Endodermal cell (in vitro differentiated cells): ENCODE results near the gene STX1B. TPM values are rescaled to one million over a fixed set of nuclear protein-coding genes. Genes with fewer than 3 reads are reported as not detected.

ENCODE experiments used
- DNase-seq: peaks from one replicate; pipeline ENCODE4 v3.0.0-alpha.2; 2017
- H3K27ac ChIP-seq: 2 replicates; pipeline ENCODE4 v1.5.1; 2013; ENCODE audit warnings: mild to moderate bottlenecking, low read depth, low read length, moderate library complexity
- H3K27me3 ChIP-seq: 2 replicates; pipeline ENCODE4 v1.6.1; 2013; ENCODE audit warnings: mild to moderate bottlenecking, low read length, moderate library complexity; ENCODE audit not compliant: insufficient read depth, control insufficient read depth, poor library complexity, severe bottlenecking
- H3K36me3 ChIP-seq: 2 replicates; pipeline ENCODE4 v1.7.0; 2013; ENCODE audit warnings: mild to moderate bottlenecking, low read length, moderate library complexity; ENCODE audit not compliant: control insufficient read depth, insufficient read depth
- H3K4me1 ChIP-seq: one replicate; pipeline ENCODE4 v1.7.0; 2013; ENCODE audit warnings: low read length; ENCODE audit not compliant: control insufficient read depth, insufficient read depth
- H3K4me3 ChIP-seq: 2 replicates; pipeline ENCODE4 v1.5.1; 2013; ENCODE audit warnings: mild to moderate bottlenecking, low read length, moderate library complexity
- H3K9ac ChIP-seq: 2 replicates; pipeline ENCODE4 v1.6.1; 2013; ENCODE audit warnings: mild to moderate bottlenecking, low read length, moderate library complexity; ENCODE audit not compliant: poor library complexity, severe bottlenecking; ENCODE audit errors: extremely low read depth
- H3K9me3 ChIP-seq: 2 replicates; pipeline ENCODE4 v1.6.1; 2013; ENCODE audit warnings: mild to moderate bottlenecking, low read length, moderate library complexity; ENCODE audit not compliant: control insufficient read depth
- H3K27ac Mint-ChIP-seq: 2 replicates; pipeline ENCODE4 v1.8.0; 2020; ENCODE audit warnings: mixed read lengths
- H3K27me3 Mint-ChIP-seq: 2 replicates; pipeline ENCODE4 v1.8.0; 2021; ENCODE audit warnings: mild to moderate bottlenecking, mixed read lengths; ENCODE audit not compliant: insufficient read depth
- H3K36me3 Mint-ChIP-seq: 2 replicates; pipeline ENCODE4 v1.8.0; 2020; ENCODE audit warnings: low read depth, mixed read lengths
- H3K4me1 Mint-ChIP-seq: 2 replicates; pipeline ENCODE4 v1.8.0; 2020; ENCODE audit warnings: mixed read lengths
- H3K4me3 Mint-ChIP-seq: 2 replicates; pipeline ENCODE4 v1.8.0; 2020; ENCODE audit warnings: mild to moderate bottlenecking, moderate library complexity, mixed read lengths
- H3K9me3 Mint-ChIP-seq: 2 replicates; pipeline ENCODE4 v1.8.0; 2020; ENCODE audit warnings: mild to moderate bottlenecking, mixed read lengths
- CTCF ChIP-seq: fragments of 200-600 bp; sonication (generic); conservative IDR thresholded peaks from 2 replicates; pipeline ENCODE4 v1.5.0; 2021; ENCODE audit warnings: antibody characterized with exemption, mild to moderate bottlenecking
- WGBS, 2 experiments: methylation state at CpG; one replicate each; pipeline versions ENCODE4 v1.1.5 to v1.1.7; 2013; ENCODE audit warnings: missing lambda C conversion rate in 2 of 2, mixed read lengths in 1 of 2; ENCODE audit not compliant: insufficient coverage in 1 of 2, insufficient read length in 1 of 2; 5-methylcytosine and 5-hydroxymethylcytosine counted together
- total RNA-seq, 2 donors: library from RNA; stranded (reverse); fragmentation: NEBNext Ultra II Directional in 1 of 2; extraction: Animal tissue kit (Norgen Biotek cat#: 25700) in 1 of 2; gene quantifications; 2 replicates in 1 of 2; 3 replicates in 1 of 2; pipeline ENCODE4 v1.2.1, GENCODE V29; 2021

Gene STX1B
- total RNA-seq, 2 donors from 2014 or later: 3.2 to 7.0 TPM

DNA sequence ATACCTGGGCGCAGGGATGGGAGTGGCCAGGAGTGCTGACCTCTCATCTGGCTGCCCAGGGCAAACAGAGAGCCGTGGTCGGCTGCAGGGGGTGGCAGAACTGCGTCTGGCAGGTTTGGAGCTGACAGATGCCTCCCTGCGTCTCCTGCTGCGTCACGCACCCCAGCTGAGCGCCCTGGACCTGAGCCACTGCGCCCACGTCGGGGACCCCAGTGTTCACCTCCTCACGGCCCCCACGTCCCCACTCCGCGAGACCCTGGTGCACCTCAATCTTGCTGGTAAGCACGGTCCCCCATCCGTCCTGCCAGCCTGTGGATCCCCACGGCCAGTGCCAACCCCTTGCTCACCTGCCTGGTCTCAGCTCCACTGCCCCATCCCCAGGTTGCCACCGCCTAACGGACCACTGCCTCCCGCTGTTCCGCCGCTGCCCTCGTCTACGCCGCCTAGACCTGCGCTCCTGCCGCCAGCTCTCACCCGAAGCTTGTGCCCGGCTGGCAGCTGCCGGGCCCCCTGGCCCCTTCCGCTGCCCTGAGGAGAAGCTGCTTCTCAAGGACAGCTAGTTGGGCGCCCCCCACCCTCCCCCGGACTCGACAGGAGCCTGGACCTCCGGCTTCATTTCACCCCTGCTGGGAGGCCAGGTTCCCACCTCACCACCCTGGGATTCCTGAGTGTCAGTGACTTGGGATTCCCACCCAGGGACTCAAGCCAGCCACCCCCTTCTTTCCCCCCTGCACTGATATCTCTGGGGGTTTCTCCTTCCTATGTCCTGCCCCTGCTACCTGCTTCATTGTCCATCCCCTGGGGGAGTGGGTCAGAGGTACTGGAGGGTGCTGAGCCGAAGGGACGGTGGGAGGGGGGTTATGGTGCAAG, 63.5 kb downstream of the STX1B start:
- Mint-ChIP-seq H3K4me3 (peak overlapping the region; percentile 11), H3K36me3 (peaks cover 40% of the 10 kb centered on the region), H3K27me3 (no peaks in the 10 kb centered on the region), H3K27ac (peak overlapping the region; percentile 79), H3K4me1 (peaks cover 20% of the 10 kb centered on the region), H3K9me3 (no peaks in the 10 kb centered on the region)
- Histone ChIP-seq H3K27ac (peak overlapping the region; percentile 95), H3K4me3 (no peak overlapping the region), H3K9ac (peak overlapping the region; percentile 82), H3K27me3 (no peaks in the 10 kb centered on the region), H3K9me3 (no peaks in the 10 kb centered on the region), H3K4me1 (peaks cover 16% of the 10 kb centered on the region), H3K36me3 (peaks cover 49% of the 10 kb centered on the region)
- DNase-seq: peak; percentile 60
- 88 to 93% methylated on average over 25 to 38 of the region's 38 CpGs for WGBS, 2 experiments
- TF ChIP-seq CTCF: no peak

DNA sequence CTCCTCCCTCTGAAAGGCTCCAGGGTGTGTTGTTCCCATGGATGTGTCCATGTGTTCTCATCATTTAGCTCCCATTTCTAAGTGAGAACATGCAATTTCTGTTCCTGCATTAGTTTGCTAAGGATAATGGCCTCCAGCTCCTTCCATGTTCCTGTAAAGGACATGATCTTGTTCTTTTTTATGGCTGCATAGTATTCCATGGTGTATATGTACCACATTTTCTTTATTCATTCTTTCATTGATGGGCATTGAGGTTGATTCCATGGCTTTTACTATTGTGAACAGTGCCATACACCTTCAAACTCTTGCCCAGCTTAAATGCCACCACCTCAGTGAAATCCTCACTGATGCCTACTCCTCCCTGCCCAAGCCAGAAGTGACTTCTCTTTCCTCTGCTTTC, 66.1 kb downstream of the STX1B start:
- no peak overlapping the region for H3K27ac ChIP-seq
- TF ChIP-seq CTCF: no peak
- H3K36me3 ChIP-seq: peaks cover 66% of the 10 kb centered on the region
- Mint-ChIP-seq H3K9me3 (no peaks in the 10 kb centered on the region), H3K27ac (no peak overlapping the region), H3K27me3 (no peaks in the 10 kb centered on the region), H3K4me1 (peaks cover 10% of the 10 kb centered on the region), H3K36me3 (peaks cover 57% of the 10 kb centered on the region), H3K4me3 (no peak overlapping the region)
- no peaks in the 10 kb centered on the region for H3K9me3 ChIP-seq
- H3K4me1 ChIP-seq: peaks cover 16% of the 10 kb centered on the region
- no peak overlapping the region for H3K4me3 ChIP-seq
- DNase-seq: no peak
- no peaks in the 10 kb centered on the region for H3K27me3 ChIP-seq
- no peak overlapping the region for H3K9ac ChIP-seq

DNA sequence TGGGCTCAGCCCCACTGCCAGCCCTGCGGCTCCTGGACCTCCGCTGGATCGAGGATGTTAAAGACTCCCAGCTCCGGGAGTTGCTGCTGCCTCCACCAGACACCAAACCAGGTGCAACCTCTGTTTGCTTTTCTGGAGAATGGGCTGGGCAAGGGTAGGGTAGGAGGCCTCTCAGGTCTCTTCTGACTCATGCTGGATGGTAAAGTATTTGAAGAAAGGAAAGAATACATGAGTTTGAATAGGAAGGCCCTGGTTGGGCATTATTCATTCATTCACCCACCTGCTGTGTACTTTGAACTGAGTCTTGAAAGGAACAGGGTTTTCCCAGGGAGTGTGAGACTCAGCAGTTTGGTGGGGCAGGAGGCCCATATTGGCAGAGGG, 68.0 kb downstream of the STX1B start:
- Mint-ChIP-seq H3K9me3 (no peaks in the 10 kb centered on the region), H3K36me3 (peaks cover 67% of the 10 kb centered on the region), H3K4me3 (no peak overlapping the region), H3K27me3 (no peaks in the 10 kb centered on the region), H3K27ac (no peak overlapping the region), H3K4me1 (peaks cover 8% of the 10 kb centered on the region)
- peak; percentile 55 for DNase-seq
- no peak for TF ChIP-seq CTCF
- Histone ChIP-seq H3K36me3 (peaks cover 79% of the 10 kb centered on the region), H3K4me3 (no peak overlapping the region), H3K27ac (no peak overlapping the region), H3K27me3 (no peaks in the 10 kb centered on the region), H3K9me3 (no peaks in the 10 kb centered on the region), H3K4me1 (peaks cover 12% of the 10 kb centered on the region), H3K9ac (no peak overlapping the region)
- 73 to 80% methylated on average over 3 to 4 of the region's 4 CpGs for WGBS, 2 experiments
